ENCODE results near the gene CDK12. TPM values are rescaled to one million over a fixed set of nuclear protein-coding genes. Genes with fewer than 3 reads are reported as not detected.

CDK12 gene
- total RNA-seq, 1 donor from 2014 or later, result 43.0 TPM

GRCh38 chr17:39447561-39447960, 13.7 kb upstream of the CDK12 start:
- Mint-ChIP-seq H3K9me3 (ENCODE audit: low read depth) (no peaks in the 10 kb centered on the region), H3K27ac (ENCODE audit: unreplicated experiment) (no peak overlapping the region), H3K4me1 (ENCODE audit: low read depth) (peaks cover 15% of the 10 kb centered on the region), H3K27me3 (ENCODE audit: low read depth) (no peaks in the 10 kb centered on the region), H3K4me3 (ENCODE audit: unreplicated experiment) (no peak overlapping the region), H3K36me3 (ENCODE audit: low read depth) (peaks cover 13% of the 10 kb centered on the region)
- no peak for DNase-seq (ENCODE audit: low spot score)
- no peak for TF ChIP-seq CTCF (IDR thresholded peaks at IDR 0.05)

- Mint-ChIP-seq H3K9me3 (ENCODE audit: low read depth) (no peaks in the 10 kb centered on the region), H3K27me3 (ENCODE audit: low read depth) (no peaks in the 10 kb centered on the region), H3K27ac (ENCODE audit: unreplicated experiment) (peak overlapping the region; percentile 98), H3K4me1 (ENCODE audit: low read depth) (peaks cover 15% of the 10 kb centered on the region), H3K4me3 (ENCODE audit: unreplicated experiment) (peak overlapping the region; percentile 97), H3K36me3 (ENCODE audit: low read depth) (peaks cover 5% of the 10 kb centered on the region)
- no peak for TF ChIP-seq CTCF (IDR thresholded peaks at IDR 0.05)
- peak; percentile 29 for DNase-seq (ENCODE audit: low spot score)
These were observed 11.2 kb upstream of the CDK12 start for GRCh38 chr17:39450051-39450450.

- peak within 1 kb of the TSS; percentile 97 for H3K4me3 Mint-ChIP-seq (ENCODE audit: unreplicated experiment)
- H3K4me1 Mint-ChIP-seq (ENCODE audit: low read depth), result peaks cover 15% of the 10 kb centered on the region
- no peaks in the 10 kb centered on the region for H3K9me3 Mint-ChIP-seq (ENCODE audit: low read depth)
- no peak for TF ChIP-seq CTCF (IDR thresholded peaks at IDR 0.05)
- H3K27ac Mint-ChIP-seq (ENCODE audit: unreplicated experiment), result peak within 1 kb of the TSS; percentile 98
- no peaks in the 10 kb centered on the region for H3K27me3 Mint-ChIP-seq (ENCODE audit: low read depth)
- peaks cover 5% of the 10 kb centered on the region for H3K36me3 Mint-ChIP-seq (ENCODE audit: low read depth)
- peak; percentile 96 for DNase-seq (ENCODE audit: low spot score)
These were observed 10.3 kb upstream of the CDK12 start, which contains the start of gene MED1 for GRCh38 chr17:39450847-39451581. TSS of gene MED1 (minus strand) at chr17:39451263. CDS start at chr17:39451062, 201 bp downstream.

GRCh38 chr17:39455919-39456318, 5.4 kb upstream of the CDK12 start:
- no peak for TF ChIP-seq CTCF (IDR thresholded peaks at IDR 0.05)
- peaks cover 2% of the 10 kb centered on the region for H3K36me3 Mint-ChIP-seq (ENCODE audit: low read depth)
- H3K27ac Mint-ChIP-seq (ENCODE audit: unreplicated experiment), result no peak overlapping the region
- no peaks in the 10 kb centered on the region for H3K27me3 Mint-ChIP-seq (ENCODE audit: low read depth)
- DNase-seq (ENCODE audit: low spot score), result peak; percentile 22
- peaks cover 10% of the 10 kb centered on the region for H3K4me1 Mint-ChIP-seq (ENCODE audit: low read depth)
- no peak overlapping the region for H3K4me3 Mint-ChIP-seq (ENCODE audit: unreplicated experiment)
- H3K9me3 Mint-ChIP-seq (ENCODE audit: low read depth), result no peaks in the 10 kb centered on the region

- no peaks in the 10 kb centered on the region for H3K27me3 Mint-ChIP-seq (ENCODE audit: low read depth)
- peak overlapping the region; percentile 99 for H3K27ac Mint-ChIP-seq (ENCODE audit: unreplicated experiment)
- no peaks in the 10 kb centered on the region for H3K9me3 Mint-ChIP-seq (ENCODE audit: low read depth)
- peaks cover 5% of the 10 kb centered on the region for H3K36me3 Mint-ChIP-seq (ENCODE audit: low read depth)
- TF ChIP-seq CTCF (IDR thresholded peaks at IDR 0.05), result no peak
- H3K4me3 Mint-ChIP-seq (ENCODE audit: unreplicated experiment), result peak overlapping the region; percentile 92
- DNase-seq (ENCODE audit: low spot score), result peak; percentile 52
- peaks cover 39% of the 10 kb centered on the region for H3K4me1 Mint-ChIP-seq (ENCODE audit: low read depth)
These were observed 762 bp downstream of the CDK12 start for GRCh38 chr17:39461926-39462569.
